VCaP (cell line): ENCODE results near the gene PRKAR2B.

Experiments
- H3K27ac ChIP-seq: fragments of 450-650 bp; 2 replicates; pipeline ENCODE4 v1.5.1; 2017
- CTCF ChIP-seq: fragments of 450-650 bp; conservative IDR thresholded peaks from 2 replicates; pipeline ENCODE4 v1.5.1; 2017; ENCODE audit warnings: mild to moderate bottlenecking, moderate library complexity

Gene PRKAR2B

GRCh38 chr7:107007007-107007891 lies 37.3 kb upstream of the PRKAR2B start:
- H3K27ac ChIP-seq: no peak overlapping the region
- TF ChIP-seq CTCF: no peak

GRCh38 chr7:107007892-107008287 lies 36.6 kb upstream of the PRKAR2B start:
- H3K27ac ChIP-seq: no peak overlapping the region
- TF ChIP-seq CTCF: no peak

- no peak overlapping the region for H3K27ac ChIP-seq
Observed at GRCh38 chr7:107009846-107010203, 34.7 kb upstream of the PRKAR2B start.

DNA sequence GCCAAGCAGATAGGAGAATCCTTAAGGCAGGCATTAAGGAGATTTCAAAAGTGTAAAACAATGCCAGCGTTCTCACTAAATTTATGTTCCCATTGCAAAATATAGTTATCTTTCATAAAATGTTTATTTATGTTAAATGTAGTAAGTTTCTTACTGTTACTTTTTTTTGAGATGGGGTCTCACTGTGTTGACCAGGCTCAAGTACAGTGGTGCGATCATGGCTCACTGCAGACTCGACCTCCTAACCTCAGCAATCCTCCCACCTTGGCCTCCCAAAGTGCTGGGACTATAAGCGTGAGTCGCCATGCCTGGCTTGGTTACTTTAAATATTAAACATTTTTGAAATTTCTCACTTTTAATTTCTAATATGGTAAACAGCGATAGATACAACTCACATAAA lies 31.8 kb upstream of the PRKAR2B start:
- H3K27ac ChIP-seq: no peak overlapping the region
- TF ChIP-seq CTCF: no peak

More at GRCh38 chr7:107009846-107010203, 34.7 kb upstream of the PRKAR2B start:
- no peak for TF ChIP-seq CTCF

DNA sequence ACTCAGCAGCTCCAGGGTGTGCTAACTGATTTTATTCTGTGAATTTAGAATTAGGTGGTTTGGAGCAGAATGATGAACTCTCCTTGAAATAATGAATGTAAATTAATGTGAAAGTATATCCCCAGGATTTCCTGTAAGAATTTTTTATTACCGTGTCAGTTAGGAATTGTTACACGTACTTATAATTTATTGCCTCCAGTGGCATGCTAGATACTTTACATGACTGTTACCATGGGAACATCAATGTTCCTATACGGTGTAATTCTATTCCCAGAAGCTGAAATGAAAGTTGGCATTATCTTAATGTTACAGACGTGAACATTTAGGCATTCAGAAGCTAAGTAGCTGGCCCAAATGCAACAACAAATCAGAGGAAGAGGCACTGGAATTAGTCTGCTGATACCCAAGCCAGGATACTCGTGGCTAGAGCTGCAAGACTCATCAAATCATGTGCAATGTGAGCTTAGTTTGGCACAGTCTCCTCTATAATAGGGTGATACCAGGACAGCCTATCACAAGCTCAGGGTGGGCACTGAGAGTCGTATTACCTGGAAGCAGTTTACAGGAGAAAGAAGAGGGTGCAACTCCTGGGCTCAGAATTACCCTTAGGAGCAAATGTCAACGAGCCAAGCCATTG lies 30.0 kb upstream of the PRKAR2B start:
- no peak for TF ChIP-seq CTCF
- no peak overlapping the region for H3K27ac ChIP-seq

- no peak for TF ChIP-seq CTCF
- H3K27ac ChIP-seq: no peak overlapping the region
Observed at GRCh38 chr7:107016312-107016711, 28.2 kb upstream of the PRKAR2B start.

GRCh38 chr7:107017965-107018719 lies 26.4 kb upstream of the PRKAR2B start:
- no peak overlapping the region for H3K27ac ChIP-seq
- TF ChIP-seq CTCF: no peak
